ENCODE data around the gene ALDOB. TPM values are rescaled to one million over a fixed set of nuclear protein-coding genes. Genes with fewer than 3 reads are reported as not detected.

Gene ALDOB
- not detected in 2 replicates for total RNA-seq

- intact Hi-C loops (cut with micrococcal nuclease) = no loop called here
Observed at GRCh38 chr9:101435601-101436079, at the start of gene ALDOB. TSS of gene ALDOB (minus strand) at chr9:101435774. CDS start at chr9:101430887, 4,887 bp downstream.

- intact Hi-C loops (cut with micrococcal nuclease) = no loop called here
Observed at GRCh38 chr9:101484046-101484445, 48.5 kb upstream of the ALDOB start.

DNA sequence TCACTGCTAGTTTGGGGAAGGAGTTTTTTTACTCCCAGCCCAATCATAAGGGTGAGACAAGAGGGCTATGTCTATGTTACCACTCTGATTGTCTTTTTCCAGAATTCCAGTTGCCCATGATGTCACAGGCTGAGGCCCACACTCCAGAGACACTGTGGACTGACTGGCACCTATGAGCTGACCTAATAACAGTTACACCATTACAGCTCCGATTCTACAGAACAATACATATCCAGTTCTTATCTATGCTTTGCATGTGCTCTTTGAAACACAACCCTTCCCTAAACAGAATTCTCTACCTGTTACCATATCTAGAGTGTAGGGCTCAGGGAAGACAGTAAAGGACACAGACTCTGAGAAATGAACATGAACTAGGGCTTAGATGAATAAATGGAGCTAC, 45.7 kb upstream of the ALDOB start:
- intact Hi-C loops (cut with micrococcal nuclease) = no loop called here

- intact Hi-C loops (cut with micrococcal nuclease) = no loop called here
Observed at GRCh38 chr9:101480386-101480785, 44.8 kb upstream of the ALDOB start.

- intact Hi-C loops (cut with micrococcal nuclease) = no loop called here
Observed at GRCh38 chr9:101479338-101480030, 43.9 kb upstream of the ALDOB start.

- intact Hi-C loops (cut with micrococcal nuclease) = no loop called here
Observed at GRCh38 chr9:101478906-101479305, 43.3 kb upstream of the ALDOB start.

DNA sequence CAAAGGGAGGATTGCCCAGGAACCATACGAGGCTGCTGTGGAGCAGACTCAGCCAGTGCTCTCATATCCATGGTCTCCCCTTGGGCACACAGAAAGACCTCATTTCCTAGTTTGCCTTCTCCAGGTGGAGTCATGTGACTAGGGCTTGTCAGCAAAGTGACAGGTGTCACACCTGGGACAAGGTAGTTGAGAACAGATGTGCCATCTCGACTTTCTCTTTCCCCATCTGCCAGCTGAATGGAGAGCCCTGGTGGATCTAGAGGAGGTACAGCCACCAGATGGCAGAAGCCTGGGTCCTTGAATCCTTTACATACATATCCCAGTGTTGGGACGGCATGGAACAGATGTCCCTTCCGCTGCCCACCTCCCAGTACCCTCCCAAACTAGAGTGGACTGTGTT, 42.9 kb upstream of the ALDOB start:
- intact Hi-C loops (cut with micrococcal nuclease) = no loop called here

GRCh38 chr9:101477736-101478135, 42.2 kb upstream of the ALDOB start:
- intact Hi-C loops (cut with micrococcal nuclease) = no loop called here

GRCh38 chr9:101477214-101477613, 41.6 kb upstream of the ALDOB start:
- intact Hi-C loops (cut with micrococcal nuclease) = no loop called here

- intact Hi-C loops (cut with micrococcal nuclease) = no loop called here
Observed at GRCh38 chr9:101476576-101477208, 41.1 kb upstream of the ALDOB start.

DNA sequence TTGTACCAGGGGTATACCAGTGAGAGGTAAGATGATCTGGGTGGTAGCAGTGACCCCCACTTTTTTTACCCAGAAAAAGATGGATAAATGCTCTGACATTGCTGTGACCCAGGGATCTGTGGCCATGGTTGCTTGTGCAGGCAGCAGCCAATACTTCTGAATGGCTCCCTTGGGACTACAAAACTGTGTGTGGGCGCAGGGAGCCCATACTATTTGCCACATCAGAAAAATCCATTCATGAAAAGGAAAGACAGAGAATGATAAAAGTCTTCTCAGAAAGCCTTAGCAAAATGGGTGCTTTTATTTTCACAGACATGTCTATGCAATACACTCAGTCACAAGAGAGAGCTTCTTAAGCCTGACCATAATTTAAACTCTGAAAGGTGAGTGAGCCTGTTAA, 37.3 kb upstream of the ALDOB start:
- intact Hi-C loops (cut with micrococcal nuclease) = no loop called here

- intact Hi-C loops (cut with micrococcal nuclease) = no loop called here
Observed at GRCh38 chr9:101470929-101471328, 35.4 kb upstream of the ALDOB start.

DNA sequence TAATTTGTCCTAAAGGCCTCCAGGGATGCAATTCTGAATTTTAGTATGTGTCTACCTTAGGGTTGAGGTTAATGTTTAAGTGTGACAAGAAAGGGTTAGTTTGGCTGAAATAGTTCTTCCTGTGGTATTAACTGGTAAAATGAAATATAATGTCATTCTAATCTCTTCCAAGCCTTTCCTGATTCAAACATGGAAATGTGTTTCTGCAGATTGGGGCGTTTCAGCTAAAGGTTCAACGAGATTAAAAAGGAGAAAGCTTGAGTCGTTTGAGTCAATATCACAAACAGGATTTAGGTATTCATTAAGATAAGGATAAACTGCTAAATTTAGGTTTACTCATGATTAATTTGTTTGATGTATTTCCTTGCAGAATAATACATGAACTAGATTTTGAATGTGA, 34.4 kb upstream of the ALDOB start:
- intact Hi-C loops (cut with micrococcal nuclease) = no loop called here

DNA sequence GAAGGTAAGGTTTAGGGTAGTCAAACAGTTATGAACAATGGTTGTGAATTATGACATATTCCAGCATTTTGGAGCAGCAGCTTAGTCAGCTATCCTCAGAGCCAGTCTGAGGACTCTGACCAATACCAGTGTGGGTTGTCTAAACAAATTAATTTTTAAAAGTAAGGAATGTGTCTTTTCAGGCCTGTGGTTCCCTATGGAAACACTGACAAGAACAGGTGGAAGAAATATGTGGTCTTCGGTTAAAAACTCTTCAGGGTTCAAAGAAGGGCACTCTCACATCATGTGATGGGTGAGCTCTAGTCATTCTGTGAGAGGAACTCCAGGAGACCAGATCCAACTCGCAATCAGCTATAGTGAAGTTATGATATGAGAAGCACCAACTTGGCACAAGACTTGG, 33.5 kb upstream of the ALDOB start:
- intact Hi-C loops (cut with micrococcal nuclease) = no loop called here

GRCh38 chr9:101468116-101468515, 32.5 kb upstream of the ALDOB start:
- intact Hi-C loops (cut with micrococcal nuclease) = no loop called here

GRCh38 chr9:101467690-101468089, 32.1 kb upstream of the ALDOB start:
- intact Hi-C loops (cut with micrococcal nuclease) = no loop called here

- intact Hi-C loops (cut with micrococcal nuclease) = no loop called here
Observed at GRCh38 chr9:101466863-101467262, 31.3 kb upstream of the ALDOB start.

DNA sequence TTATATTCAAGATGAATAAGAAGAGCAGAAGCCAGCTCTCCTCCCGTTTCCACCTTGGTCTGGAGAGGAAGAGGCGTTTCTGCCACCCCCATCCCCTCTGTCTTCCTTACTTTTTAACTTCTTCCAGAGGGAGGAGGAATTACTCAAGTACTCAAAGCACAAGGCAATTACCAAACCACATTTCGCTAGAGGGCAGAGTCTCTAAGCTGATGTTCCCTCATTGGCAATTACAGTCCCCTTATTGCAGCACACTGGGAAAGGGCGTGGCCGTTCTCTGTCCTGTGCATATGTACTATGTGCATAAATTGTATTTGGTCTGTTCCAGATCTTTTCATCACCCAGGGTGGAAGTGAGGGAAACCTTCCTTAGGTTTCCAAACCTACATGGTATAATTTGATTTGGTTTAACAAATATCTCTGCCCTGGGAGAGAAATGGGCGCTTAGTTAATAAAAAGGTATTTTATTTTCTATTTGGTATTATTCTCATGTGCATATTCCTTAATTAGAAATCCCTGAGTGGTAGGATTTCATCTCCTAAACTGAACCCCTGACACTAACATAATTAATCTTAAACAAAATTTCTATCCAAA, 29.8 kb upstream of the ALDOB start:
- intact Hi-C loops (cut with micrococcal nuclease) = no loop called here

GRCh38 chr9:101463397-101463796, 27.8 kb upstream of the ALDOB start:
- intact Hi-C loops (cut with micrococcal nuclease) = no loop called here

DNA sequence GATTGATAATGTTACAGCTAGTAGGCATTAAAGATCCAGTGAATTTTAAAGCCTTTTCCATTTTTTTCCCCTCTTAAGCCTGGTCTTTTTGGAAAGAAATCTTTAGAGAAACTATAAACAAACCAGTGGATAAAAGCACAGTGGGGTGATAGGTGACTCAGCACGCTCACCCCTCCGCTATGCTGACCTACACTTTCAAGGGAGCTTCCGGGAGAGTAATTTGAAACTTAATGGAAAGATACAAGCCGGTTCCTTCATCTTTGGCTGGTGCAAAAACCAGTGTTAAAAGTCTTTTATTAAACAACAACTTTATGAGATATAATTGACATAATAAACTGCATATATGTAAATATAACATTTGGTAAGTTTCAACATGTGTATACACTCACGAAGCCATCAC, 27.0 kb upstream of the ALDOB start:
- intact Hi-C loops (cut with micrococcal nuclease) = no loop called here

- intact Hi-C loops (cut with micrococcal nuclease) = no loop called here
Observed at GRCh38 chr9:101460965-101461364, 25.4 kb upstream of the ALDOB start.

GRCh38 chr9:101458963-101459631, 23.5 kb upstream of the ALDOB start:
- intact Hi-C loops (cut with micrococcal nuclease) = loop anchor here (1.0 kb wide), 2 partner anchors 71 to 108 kb away; no protein-coding TSS in a partner anchor

All from T-helper 2 cell treated with Interferon-gamma antibody and Interleukin-4, amounts not matched to agents 100 ng/mL and 5 ng/mL, for 36 hours (primary cell).